NCI-H128 (cell line): Measurements from ENCODE around the gene CTDP1.
A peak's percentile ranks its signal among the peaks of the same experiment; 100 is the strongest.

Experiments used
- DNase-seq: peaks from one replicate; lab custom pipeline; 2025; ENCODE audit not compliant: unreplicated experiment; lab: John Stamatoyannopoulos, UW

The CTDP1 gene

DNA sequence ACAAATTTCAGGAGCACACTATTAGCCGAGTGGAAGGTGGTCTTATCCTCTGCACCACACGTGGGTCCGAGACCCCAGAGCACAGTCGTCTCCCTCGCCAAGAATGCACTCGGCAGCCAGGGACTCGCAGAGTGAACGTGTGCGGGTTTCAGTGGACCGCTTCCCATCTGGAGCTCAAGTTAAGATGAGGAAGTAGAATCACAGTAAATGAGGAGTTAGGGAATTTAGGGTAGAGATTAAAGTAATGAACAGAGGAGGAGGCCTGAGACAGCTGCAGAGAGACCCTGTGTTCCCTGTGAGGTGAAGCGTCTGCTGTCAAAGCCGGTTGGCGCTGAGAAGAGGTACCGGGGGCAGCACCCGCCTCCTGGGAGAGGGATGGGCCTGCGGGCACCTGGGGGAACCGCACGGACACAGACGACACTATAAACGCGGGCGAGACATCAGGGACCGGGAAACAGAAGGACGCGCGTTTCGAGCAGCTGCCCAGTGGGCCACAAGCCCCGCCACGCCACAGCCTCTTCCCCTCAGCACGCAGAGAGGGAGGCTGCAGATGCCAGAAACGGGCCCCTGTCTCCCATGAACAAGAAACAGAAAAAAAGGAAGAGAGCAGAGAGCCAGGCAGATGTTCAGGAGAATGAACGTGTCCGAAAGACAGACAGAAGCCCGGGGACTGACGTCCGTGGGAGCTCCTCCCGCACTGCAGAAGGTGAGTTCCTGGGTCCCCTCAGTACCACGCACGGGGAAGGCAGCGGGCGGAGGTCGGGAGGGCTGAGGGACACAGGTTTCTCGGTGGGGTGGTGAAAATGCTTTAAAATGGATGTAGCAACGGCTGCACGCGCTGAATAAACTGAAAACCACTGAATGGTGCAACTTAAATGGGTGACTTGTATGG, 112.7 kb downstream of the CTDP1 start:
- no peak for DNase-seq

DNA sequence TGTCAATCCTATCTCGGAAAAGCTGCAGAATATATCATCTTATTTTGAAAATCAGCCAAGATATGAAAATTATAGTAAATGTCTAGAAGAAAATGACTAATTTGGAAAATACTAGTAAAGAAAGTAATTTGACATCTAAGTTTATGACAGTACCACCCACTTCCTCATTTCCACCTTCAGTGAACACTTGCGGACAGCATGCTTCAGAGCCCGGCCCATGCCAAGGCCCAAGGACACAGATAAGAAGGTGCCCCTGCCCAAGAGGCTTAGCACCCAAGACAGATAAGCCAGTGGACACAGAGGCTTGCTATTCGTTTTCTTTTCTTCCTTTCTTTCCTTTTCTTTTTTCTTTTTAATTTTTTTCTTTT, 113.4 kb downstream of the CTDP1 start:
- no peak for DNase-seq

DNA sequence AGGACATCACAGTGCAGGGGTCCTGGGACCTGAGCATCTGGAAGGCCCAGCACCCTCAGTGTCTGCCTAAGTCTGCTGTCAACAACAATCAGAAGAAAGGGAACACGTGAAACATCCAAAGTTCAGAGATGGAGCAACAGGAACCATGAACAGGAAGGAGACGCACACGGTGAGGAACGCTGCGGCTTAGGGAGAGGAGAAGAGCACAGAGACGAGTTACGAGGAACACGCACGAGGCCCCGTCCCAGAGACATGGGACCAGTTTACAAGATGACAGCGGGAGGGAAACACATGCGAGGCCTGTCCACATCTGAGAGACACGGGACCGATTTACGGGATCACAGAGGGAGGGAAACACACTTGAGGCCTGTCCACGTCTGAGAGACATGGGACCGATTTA, 115.2 kb downstream of the CTDP1 start:
- DNase-seq = no peak

DNA sequence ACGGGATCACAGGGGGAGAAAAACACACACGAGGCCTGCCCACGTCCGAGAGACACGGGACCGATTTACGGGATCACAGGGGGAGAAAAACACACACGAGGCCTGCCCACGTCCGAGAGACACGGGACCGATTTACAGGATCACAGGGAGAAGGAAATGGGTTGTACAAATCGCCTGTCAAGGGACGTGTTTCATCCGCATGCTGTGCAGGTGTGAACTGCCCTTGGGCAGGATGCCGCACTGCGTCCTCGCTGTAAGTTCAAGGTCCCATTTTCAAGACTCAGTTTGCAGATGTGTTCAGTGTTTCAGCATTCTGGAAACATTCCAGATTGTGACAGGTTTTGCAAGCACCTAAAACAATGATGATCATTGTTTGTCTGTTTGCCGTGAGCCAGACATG, 115.8 kb downstream of the CTDP1 start:
- DNase-seq = no peak

DNA sequence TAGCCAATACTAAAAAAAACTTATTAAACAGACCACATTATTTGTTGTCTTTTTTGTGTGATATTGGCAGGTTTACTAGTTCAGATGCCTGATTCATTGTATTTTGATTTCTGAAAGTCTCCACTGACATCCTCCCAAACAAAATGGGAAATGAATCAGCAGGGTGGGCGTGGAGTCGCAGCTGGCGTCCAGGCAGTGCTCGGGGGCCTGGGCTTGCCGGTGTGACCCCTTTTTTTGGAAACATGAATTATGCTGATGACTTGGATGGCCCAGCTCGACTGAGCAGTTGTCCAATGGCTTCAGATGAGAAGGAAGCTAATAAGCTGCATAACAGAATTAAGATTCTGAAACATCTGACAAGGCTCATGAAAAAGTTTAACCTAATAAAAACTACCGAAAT, 116.4 kb downstream of the CTDP1 start:
- DNase-seq = no peak

DNA sequence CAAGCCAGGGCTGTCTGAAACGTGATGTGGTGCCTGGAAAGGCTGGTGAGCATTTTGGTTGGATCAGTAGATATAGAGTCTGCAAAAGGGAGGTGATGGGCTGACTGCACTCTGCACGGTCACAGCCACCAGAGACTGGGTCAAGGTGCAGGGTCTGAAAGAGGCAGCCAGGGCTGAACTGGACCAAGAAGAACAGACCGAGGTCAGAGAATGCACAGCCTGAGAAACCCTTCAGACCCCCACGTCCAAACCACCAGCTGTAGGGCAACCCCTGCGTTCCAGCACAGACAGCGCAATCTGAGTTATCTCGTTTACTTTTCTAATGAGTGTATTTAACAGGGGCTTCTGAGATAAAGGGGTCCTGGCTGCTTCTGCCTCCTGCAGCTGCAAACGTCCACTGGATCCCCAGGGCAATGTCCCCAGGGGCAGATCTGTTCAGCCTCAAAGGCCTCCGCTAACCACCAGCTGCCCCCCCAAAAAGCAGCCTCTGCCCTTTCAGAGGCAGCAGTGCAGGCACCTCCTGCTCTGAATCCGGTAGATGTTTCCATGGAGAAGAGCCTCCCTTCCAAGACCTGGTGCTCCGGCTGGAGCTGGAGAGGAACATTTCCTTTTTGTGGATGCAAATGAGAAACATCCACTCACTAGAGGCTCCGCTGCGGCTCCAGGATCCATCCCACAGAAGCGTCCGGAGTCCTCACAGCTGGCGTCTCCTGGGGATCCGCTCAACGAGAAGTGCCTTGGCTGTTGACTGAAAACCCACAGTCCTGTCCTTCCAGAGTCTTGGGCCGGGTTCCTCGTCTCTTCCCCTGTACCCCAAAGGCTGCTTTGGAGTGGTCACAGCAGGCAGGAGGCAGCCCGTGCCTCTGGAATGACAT, 117.2 kb downstream of the CTDP1 start:
- no peak for DNase-seq

DNA sequence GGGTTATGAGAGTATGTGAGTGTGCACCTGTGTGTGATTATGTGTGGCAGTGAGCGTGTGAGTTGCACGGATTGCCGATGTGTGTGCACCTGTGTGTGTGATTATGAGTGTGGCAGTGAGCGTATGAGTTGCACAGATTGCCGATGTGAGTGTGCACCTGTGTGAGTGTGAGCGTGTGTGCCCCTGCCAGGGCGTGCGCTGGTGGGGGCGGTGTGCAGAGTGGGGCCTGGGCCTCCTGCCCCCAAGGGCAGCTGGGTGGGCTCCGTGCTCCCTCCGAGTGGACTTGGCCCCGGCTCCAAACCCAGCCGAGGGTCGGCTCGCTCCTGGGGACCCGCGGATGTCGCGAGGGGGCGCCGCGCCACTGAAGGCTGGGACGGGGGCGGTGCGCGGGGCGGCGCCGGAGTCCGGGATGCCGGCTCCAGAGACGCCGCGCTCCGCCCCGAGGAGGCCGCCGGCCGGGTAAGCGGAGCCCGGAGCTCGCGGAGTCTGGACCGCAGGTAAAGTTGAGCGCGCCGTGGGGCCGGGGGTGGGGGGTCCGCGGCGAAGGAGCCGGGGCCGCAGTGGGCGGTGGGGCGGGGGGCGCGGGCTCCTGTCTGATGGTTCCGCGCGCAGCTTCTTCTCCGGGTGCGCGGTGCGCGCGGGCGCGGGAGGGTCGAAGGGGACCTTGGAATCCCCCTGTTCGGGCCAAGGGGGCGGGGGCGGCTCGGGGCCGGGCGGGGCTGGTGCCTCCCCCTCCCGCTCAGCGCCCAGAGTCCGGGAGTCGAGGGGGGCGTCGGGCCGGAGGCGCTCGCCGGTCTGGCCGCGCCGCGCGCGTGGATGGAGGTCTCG, 118.1 kb downstream of the CTDP1 start, which contains the start of gene KCNG2:
Gene KCNG2, plus strand, starts transcription at position 421 of the 828 bp plus-strand sequence. CDS start 65,730 bp downstream, outside the sequence.
- peak; percentile 16 for DNase-seq

DNA sequence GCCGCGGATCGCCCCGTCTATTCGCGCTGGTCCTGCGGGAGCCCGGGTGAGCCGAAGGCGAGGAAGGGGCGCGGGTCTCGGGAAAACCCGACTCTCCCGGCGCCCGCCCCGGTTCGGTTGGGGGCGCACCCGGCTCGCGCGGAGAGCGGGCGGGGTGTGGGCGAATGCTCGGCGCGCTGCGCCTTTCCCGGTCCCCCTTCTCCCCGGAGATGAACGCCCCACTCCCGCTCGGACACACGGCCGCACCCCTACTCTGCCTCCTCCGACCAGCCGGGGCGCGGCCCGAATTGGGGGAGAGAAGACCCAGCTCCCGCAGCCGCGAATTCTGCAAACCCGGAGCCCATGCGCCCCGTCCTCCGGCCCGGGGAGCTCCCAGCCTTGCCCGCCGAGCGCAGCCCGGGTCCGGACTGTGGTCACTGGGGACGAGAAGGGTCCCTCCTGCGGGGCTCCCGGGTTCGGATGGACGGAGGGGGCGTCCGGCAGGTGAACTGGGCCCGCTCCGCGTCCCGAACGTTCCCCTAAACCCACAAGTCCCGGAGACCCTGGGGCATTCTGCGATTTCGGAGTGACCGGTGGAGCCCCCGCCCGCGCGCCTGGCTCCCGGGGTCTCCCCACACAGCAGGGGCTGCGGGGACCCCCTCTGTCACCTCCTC, 118.9 kb downstream of the CTDP1 start:
- DNase-seq = no peak

DNA sequence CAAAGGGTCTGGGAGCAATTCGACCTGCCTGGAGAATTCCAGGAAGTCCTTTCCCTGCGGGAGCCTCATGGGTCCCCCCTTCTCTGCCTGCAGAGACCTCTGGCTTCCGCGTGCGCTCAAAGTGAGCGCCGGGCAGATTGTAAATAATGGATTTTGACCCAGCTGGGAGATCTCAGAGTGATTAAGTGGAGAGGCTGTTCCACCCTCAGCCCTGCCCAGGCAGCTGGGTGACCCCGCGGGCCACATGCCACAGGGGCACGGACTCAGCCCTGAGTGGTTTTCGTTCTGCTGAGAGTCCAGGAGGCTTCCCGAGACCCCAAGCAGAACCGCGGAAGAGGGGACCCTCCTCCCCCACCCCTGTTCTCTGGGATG, 119.4 kb downstream of the CTDP1 start:
- DNase-seq = no peak

DNA sequence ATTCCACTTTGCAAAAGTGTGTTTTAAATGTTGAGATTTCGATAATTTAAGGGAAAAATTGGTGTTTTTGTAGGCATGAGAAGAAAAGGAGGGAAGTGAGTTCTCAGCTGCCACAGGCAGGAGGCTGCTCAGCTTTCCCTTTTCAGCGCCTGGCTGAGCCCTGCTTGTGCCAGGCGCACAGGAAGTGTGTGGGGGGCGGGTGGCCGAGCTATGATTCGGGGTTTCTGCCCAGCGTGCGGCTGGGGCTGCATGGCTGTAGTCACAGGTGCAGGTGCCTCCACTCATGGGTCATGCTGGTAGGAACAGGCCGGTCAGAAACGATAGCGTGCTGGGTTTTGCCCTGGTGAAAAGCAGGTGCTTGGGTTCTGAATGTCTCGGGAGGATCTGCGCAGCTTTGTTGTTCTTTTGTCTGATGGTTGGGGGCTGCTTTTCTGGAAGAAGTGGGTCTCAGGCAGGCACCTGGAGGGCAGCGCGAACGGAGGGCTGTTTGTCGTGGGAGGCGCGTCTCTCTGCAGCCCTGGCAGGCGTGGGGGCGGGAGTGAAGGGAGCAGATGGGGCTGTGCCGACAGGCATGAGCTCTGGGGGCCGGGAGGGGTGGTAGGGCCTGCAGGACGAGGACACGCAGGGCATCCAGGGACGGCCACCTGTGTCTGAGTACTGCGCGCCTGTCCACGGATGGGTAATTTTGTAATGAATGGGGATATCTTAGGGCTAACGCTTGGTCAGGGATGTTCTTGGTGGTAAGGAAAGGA, 120.2 kb downstream of the CTDP1 start:
- DNase-seq = no peak

DNA sequence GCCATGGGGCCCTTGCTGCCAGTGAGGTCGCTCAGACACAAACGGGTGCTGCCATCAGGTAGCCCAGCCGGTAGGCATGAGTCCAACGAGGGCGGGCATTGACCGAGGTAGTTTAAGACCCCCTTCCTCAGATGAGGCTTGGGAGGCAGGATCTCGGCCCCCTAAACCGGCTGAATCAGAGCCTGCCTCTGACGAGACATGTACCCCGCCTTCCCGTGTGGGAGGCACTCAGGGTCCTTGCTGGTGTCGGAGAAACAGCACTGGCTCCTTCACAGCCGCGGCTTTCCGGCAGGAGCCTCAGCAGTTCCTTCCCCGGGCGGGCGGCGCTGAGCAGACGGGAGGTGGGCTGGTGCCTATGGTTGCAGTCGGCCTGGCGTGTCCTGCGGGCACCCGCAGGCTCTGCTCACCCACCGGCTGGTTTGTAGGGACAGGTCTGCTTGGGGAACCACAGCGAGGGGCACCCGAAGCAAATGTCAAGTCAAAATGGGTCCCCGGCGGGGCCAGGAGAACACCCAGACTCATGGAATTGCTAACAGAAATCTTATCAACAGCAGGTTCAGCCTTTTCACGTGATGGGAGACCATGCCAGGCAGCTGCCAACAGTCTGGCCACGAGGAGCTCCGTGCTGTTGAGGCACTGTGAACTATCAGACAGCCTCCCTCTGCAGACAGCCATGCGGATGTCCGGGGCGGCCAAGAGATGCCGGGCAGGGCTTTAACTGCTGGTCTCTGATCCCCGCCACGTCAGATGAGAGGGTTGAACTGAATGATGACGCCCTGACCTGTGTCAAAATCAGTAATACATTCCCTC, 121.0 kb downstream of the CTDP1 start:
- DNase-seq = no peak

DNA sequence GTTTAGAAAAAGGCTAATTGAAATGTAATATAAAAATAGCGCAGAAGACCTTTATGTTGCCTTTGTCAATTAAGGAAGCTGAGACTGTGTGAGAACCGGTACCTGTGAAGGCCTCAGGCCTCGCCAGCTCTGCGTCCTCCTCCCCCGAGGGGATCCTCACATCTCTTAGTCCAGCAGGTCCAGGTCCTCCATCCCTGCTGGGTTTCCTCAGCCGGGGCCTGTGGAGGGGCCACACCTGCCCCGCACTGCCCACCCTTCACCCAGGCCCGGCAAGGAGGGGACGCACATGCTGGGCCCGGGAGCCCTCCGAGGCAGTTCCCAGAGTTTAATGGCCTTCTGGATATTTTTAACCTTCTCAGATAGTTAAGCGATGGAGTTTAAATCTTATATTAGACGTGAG, 121.6 kb downstream of the CTDP1 start:
- no peak for DNase-seq

DNA sequence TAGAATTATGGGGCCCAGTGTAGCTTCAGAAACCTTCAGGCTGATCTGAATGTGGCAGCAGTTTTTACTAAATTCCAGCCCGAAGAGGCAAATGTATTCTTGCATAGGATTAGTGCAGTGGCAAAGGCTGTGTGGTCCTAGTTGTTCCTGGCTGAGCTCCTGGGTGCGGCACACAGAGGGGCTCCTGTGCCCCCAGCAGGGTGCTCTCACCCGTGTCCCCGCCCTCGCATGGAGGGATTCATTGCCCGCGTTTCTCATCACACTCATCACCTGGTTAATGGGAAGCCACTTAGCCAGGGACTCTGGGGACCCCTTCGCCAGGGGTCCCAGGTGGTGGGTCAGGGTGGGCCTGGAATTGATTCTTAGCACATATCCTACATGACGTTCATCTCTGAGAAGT, 122.0 kb downstream of the CTDP1 start:
- no peak for DNase-seq

DNA sequence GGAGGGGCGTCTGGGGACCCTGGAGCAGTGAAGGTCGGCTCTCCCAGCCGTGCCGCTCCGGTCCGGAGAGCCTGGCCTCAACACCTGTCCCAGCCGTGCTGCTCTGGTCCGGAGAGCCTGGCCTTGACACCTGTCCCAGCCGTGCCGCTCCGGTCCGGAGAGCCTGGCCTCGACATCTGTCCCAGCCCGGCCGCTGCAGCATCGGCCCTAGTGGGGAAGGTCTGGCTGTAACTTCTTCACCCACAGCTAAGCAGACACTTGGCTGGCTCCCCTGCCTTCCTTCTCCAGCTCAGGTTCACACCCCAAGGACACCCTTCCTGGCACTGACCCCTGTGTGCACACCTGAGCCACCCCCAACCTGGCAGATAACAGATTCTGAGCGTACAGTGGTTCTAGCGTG, 122.7 kb downstream of the CTDP1 start:
- no peak for DNase-seq

DNA sequence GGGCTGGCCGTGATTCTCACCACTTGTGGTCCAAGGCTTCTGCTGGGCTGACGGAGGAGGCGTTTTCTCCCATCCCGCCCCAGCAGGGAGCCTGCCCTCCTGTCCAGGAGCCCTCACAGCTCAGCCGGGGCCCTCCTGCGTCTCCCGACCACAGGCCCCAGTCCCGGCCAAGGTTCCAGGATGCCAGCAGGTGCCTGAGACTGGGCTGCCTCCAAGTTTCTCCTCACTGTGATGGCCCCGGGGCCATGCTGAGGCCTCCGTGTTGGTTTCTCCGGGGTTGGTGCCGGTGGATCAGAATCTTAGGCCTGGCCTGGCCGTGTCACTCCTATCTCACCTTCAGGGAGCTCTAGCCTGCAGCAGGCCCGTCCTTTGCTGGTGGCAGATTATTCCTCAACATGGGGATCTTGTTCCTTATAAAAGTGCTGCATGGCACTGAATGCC, 124.0 kb downstream of the CTDP1 start:
- no peak for DNase-seq
